GM18511 (cell line): ENCODE data around the gene FSCN2.
"Not testable (repeated sequence)": the region's sequence is repeated elsewhere in the genome, so short reads cannot be mapped to it uniquely, and the experiment has no call there.

Experiments used
- ATAC-seq: cut with Tn5 transposase; IDR thresholded peaks from one replicate; pipeline ENCODE4 v1.9.1; 2021; ENCODE audit warnings: mild to moderate bottlenecking, moderate library complexity; ENCODE audit not compliant: unreplicated experiment

FSCN2 gene

DNA sequence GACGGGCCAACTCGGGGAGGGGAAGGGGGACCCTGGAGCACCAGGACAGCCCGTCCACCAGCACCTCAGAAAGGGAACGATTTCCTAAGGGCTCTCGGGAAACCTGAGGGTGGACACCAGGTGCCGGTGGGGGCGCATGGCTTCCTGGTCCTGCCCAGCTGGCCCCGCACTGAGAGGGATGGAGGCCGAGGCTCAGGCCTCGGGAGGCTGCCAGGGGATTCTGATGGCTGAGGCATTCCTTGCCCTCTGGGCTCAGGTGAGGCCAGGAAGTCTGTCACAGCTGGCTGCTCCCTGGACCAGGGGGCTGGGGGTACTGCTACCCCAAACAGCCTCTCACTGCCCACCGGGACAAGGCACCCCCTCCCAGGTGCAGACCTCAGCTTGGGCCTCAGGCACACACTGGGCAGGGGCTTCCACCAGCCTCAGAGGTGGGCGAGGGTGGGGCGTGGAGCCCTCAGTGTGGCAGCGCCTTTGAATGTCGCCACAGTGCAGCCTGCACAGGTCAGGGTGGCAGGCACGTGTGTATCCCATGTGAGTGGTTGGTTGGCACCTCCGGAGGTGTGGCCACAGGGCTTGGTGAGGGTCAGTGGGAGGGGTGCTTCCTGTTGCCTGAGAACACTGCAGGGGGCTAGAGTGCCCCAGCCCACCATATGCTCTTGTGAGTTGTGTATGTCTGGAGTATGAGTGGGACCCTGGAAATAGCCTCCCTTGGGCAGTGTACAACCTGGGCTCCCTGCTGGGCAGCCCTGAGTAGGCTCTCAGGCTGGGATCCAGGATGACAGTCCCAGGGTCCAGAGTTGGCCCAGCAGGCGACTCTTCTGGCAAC is 3.9 kb upstream of the FSCN2 start:
- no peak for ATAC-seq

DNA sequence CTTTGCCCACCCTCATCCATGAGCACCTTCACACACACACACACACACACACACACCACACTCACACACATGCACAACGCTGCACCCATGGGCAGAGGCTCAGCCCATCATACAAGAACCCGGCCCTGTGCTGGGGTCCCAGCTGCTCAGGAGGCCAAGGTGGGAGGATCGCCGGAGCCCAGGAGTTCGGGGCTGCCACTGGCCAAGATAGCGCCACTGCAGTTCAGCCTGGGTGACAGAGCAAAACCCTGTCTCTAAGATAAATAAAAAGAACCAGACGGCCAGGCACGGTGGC is 3.4 kb upstream of the FSCN2 start:
- ATAC-seq, result no peak

DNA sequence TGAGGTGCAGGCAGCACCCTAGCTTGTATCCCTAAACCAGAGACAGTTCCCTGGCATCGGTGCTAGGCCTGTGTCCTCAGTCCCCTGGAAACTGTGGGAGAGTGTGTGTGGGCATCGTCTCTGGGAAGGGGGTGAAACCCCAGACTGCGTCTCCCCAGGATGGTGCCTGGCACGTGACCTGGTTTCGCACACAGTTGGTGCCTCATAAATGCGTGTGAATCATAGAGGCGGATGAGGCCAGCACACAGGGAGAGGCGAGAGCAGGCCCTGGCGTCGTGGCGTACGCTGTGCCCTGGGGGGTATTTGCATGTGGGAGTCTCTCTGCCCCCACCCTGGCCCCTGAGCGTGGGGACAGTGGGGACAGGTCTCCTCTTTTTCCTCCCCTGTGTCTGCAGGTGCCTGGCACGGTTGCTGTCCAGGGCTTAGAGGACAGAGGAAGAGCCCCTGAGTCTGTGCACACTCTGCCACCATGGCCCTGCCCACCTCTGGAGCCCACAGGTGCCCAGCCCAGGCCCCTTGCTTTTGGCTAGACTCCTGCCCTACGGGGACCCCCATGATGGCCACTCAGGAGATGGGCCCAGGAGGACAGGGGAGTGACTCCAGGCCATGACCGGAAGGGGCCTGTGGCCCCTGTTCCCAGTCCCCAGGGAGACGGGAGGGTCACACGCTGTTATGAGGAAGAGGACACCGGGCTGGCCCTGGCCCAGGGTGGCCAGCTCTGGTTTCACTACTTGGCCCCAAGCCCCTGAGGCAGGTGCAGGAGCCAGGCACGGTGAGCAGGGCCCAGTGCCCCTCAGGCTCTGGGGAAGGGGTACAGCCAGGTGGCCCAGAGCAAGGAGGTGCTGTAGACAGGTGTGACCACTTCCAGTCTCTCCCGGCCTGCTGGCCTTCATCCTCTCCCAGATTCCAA is 1.3 kb upstream of the FSCN2 start:
- no peak for ATAC-seq

DNA sequence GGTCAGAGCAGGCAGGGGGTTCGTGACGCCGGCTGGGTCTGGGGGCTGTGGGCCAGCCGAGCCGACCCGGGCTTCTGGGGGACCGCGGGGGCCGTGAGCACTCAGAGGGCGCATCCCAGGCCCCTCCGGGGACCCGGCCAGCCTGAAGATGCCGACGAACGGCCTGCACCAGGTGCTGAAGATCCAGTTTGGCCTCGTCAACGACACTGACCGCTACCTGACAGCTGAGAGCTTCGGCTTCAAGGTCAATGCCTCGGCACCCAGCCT is 140 bp downstream of the FSCN2 start:
- no peak for ATAC-seq

DNA sequence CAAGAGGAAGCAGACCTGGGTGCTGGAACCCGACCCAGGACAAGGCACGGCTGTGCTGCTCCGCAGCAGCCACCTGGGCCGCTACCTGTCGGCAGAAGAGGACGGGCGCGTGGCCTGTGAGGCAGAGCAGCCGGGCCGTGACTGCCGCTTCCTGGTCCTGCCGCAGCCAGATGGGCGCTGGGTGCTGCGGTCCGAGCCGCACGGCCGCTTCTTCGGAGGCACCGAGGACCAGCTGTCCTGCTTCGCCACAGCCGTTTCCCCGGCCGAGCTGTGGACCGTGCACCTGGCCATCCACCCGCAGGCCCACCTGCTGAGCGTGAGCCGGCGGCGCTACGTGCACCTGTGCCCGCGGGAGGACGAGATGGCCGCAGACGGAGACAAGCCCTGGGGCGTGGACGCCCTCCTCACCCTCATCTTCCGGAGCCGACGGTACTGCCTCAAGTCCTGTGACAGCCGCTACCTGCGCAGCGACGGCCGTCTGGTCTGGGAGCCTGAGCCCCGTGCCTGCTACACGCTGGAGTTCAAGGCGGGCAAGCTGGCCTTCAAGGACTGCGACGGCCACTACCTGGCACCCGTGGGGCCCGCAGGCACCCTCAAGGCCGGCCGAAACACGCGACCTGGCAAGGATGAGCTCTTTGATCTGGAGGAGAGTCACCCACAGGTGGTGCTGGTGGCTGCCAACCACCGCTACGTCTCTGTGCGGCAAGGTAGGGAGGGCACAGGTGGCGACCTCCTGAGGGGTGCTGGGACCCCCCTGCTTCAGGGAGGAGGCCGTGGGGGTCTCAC is 667 bp downstream of the FSCN2 start:
- no peak for ATAC-seq

DNA sequence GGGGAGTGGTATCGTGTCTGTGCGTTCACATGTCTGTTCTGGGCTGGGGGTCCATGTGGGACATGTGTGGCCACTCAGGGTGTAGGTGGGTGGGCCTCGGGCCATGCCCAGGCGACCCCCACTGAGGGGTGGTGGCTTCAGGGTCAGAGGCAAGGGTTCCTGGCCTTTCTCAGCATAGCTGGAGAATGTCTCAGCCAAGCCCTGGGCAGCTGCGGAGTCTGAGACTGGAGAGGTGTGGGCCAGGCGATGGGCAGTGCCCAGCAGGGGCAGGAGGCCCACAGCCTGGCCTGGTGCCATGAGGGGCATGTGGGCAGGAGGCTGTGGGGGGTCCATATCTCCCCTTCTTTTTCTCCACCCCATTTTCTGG is 1.2 kb downstream of the FSCN2 start:
- ATAC-seq, result no peak

DNA sequence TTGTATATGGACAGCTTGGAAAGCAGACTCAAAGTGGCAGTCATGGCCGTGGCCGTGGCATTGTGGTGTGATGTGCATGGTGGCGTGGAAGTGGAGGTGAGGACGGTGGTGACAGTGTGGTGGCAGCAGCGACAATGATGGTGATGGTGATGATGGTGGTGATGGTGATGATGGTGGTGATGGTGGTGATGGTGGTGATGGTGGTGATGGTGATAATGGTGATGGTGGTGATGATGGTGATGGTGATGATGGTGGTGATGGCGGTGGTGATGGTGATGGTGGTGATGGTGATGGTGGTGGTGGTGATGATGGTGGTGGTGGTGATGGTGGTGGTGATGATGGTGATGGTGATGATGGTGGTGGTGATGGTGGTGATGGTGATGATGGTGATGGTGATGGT is 2.8 kb downstream of the FSCN2 start:
- ATAC-seq, result not testable (repeated sequence)

DNA sequence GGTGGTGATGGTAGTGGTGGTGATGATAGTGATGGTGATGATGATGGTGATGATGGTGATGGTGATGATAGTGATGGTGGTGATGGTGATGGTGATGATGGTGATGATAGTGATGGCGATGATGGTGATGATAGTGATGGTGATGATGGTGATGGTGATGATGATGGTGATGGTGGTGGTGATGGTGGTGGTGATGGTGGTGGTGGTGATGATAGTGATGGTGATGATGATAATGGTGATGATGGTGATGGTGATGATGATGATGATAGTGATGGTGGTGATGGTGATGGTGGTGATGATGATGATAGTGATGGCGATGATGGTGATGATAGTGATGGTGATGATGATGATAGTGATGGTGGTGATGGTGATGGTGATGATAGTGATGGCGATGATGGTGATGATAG is 3.8 kb downstream of the FSCN2 start:
- not testable (repeated sequence) for ATAC-seq

DNA sequence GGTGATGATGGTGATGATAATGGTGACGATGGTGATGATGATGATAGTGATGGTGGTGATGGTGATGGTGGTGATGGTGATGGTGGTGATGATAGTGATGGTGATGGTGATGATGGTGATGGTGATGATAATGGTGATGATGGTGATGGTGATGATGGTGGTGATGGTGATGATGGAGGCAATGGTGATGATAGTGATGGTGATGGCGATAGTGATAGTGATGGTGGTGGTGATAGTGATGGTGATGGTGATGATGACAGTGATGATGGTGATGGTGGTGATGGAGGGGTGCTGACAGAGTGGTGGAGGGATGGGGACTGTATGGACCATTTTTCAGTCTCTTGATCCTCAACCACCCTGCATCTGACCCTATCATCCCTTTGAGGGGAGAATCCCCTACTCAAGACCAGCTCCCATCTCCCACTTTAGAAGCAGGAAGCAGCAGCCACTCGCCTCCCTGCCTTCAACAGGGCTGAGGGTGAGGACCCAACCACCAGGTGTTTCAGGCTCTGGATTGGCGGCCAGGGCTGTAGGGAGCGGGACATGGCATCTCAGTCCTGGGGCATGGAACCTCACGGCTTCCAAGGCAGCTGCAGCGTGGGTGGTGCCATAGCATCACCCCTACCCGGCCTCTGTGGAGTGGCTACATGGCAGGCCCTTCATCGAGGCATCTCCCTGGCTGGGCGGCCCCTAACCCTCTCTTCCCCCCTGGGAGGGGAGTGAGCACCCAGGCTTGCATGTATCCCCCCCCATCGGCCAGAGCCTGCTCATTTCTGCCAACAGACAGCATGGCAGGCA is 4.5 kb downstream of the FSCN2 start:
- no peak for ATAC-seq

DNA sequence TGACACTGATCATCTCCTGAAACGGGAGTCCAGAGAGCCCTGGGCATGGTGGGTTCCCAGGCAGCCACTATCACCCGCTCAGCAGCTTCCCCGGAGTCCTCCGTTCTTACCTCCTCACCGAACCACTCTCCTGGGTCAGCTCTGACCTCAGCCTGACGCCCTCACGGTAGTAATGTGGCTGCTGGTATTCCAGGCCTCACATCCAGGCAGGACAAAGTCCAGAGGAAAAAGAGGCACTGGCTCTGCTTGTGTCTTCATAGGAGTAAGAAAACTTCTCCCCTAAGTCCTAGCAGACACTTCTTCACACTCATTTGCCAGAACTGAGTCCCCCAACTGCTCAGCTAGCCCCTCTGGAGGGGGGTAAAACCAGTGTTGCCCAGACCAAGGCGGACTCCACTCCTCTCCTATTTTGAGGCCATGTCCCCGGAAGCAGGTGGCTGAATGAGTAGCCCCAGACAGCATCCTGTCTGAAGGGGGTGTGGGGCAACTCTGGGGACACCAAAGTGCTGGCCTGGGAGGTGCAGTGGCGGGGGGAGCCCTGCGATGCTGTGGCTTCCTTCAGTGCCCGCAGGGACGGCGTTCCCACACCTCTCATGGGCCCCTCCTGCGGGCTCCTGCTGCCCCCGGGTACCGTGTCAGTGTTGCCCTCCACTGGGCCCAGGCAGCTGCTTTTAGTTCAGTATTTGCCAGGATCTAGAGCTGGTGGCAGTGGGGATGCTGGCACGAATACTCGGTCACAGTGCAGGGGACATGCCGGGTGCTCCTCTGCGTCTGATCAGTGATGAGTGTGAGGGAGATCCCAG is 5.4 kb downstream of the FSCN2 start:
- ATAC-seq, result no peak

DNA sequence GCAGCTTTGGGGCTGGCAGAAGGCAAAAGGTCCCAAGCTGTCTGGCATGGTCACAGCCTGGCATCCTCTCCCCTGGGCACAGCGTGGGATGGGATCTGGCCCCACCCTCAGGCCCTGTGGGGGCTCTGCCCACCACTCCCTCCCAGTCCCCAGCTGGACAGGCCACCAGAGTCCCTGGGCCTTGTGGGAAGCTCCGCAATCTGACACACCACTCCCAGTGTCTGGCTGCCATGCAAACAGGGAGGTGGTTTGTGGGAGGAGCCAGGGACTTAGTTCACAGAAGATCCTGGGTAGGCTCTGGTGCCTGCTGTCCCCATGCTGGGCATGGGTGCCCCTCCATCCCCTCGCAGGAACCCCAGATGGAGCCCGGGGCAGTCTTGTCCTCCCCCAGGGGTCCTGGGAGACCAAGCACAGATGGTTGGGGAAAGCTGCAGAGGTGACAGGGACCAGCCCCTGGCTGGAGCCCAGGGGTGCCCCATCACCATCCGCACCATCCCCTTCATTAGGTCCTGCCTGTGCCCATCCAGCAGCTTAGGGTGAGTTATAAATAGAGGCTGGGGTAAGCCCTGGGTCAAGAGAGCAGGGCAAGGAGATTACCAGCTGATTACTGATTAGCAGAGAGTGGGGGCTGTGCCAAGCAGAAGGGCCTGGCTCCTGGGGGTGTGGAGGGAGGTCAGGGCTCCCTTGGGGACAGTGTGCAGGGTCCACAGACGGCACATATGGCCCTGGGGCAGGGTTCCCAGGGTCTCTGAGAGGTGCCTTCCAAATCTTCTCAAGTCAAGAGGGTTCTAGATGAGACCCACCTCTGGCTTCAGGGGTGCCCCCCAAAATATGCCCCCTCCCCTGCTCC is 6.2 kb downstream of the FSCN2 start:
- ATAC-seq, result no peak

DNA sequence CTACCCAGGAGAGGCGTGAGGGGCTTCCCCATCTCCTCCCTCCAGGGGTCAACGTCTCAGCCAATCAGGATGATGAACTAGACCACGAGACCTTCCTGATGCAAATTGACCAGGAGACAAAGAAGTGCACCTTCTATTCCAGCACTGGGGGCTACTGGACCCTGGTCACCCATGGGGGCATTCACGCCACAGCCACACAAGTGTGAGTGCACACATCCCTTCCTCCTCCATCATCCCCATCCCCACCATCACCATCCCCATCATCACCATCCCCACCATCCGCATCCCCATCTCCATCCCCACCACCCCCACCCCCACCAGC is 6.8 kb downstream of the FSCN2 start:
- ATAC-seq, result no peak

DNA sequence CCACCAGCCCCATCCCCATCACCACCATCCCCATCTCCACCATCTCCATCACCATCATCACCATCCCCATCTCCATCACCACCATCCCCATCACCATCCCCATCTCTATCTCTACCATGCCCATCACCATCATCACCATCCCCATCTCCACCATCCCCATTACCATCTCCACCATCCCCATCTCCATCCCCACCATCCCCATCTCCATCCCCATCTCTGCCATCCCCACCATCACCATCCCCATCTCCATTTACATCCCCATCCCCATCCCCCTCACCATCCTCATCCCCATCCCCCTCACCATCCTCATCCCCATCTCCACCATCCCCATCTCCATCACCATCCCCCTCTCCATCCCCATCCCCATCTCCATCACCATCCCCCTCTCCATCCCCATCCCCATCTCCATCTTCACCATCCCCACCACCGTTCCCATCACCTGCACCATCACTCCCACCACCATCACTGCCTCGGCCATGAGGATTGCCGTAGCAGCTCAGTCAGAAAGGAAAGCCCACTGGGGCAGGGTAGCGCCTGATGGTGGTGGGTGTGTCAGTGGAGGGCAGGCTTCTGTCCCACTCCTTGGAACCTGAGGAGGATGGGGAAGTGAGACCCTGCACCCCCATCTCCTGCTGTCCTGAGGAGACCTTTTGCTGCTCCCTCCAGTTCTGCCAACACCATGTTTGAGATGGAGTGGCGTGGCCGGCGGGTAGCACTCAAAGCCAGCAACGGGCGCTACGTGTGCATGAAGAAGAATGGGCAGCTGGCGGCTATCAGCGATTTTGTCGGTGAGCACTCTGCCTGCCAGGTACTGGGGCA is 7.5 kb downstream of the FSCN2 start:
- ATAC-seq, result no peak

DNA sequence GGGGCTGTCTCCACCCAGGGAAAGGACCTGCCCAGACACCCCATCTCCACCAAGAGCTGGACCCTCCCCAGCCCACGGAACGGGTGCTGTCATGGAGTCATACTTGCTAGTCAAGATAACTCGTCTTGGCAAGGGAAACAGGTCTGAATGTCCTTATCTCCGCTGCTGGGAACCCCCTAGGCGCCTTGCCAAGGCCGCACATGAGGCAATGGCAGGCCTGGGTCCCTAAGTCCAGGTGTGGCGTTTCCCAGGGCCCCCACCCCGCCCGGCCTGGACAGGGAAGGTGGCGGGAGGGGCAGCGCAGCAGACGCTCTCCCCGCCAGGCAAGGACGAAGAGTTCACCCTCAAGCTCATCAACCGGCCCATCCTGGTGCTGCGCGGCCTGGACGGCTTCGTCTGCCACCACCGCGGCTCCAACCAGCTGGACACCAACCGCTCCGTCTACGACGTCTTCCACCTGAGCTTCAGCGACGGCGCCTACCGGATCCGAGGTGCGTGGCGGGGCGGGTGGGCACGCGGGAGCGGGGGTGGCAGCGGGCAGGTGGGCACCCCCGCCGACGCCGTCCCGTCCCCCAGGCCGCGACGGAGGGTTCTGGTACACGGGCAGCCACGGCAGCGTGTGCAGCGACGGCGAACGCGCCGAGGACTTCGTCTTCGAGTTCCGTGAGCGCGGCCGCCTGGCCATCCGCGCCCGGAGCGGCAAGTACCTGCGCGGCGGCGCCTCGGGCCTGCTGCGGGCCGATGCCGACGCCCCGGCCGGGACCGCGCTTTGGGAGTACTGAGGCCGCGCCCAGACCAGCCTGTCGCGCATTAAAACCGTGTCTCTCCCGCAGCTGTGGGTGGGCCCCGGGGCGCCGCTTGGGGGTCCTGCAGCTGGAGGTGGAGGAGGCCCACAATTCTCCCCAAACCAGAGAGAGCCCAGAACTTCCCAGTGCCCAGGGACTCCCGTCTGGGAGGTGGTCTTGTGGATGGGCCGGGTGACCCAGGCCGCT is 8.4 kb downstream of the FSCN2 start:
- ATAC-seq, result no peak

DNA sequence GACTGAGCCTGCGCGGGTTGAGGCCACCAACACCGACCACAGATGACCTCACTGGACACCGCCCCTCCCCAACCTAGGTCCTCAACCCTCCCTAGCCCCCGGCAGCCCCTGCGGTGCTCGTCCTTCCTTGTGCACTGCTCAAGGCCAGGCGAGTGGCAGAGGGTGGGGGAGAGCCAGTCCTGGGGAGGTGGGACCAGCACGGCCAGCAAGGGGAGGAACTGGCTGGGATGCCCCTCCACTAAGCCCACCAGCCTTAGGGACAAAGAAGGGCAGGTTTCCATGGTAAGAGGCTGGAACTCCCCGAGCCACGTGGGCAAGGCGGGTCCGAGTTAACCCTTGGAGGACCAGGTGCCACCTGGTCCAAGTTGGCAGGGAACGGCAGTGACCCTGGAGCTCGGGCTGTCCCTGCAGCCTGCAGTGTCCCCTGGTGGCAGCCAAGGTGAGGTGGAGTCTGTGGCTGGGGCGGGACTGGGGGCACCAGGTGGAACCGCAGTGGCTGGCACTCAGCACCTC is 9.2 kb downstream of the FSCN2 start:
- ATAC-seq, result no peak

DNA sequence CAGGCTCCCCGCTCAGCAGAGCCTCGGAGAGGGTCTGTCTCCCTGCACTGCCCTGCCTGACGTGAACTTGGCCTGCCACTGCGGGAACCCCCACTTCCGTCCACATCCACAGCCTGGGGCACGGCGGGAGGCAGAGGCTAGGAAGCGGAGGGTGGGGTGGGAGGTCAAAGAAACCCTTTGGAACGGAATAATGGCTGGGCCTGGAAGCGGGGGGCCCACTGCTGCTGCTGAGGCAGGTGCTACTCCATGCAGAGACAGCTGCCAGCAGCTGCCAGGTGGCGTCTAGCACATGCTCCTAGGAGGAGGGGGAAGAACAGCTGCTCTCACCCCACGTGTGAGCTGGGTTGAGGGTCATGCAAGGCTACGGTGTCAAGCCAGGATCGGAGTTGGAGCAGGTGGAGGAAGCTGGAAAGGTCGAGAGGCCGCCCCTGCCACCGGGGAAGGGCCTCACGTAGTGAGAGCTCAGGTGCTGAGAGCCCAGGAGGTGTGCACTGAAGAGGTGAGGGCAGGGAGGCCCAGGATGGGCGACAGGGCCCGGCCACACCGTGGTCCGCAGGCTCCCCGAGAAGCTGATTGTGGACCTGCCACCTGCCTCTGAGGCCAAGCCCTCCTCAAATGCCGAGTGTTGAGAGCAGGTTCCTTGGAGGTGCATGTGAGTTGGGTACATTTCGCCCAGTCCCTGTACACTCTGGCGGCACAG is 9.8 kb downstream of the FSCN2 start:
- no peak for ATAC-seq
